GM06990 (cell line): ENCODE data around the gene SPECC1L.

ENCODE experiments used
- DNase-seq: peaks from one replicate; pipeline ENCODE4 v3.0.0-alpha.2; 2011; ENCODE audit not compliant: insufficient read length; ENCODE audit errors: extremely low read depth
- H3K27me3 ChIP-seq: replicated peaks from 2 replicates; pipeline ENCODE4 v1.6.0; 2011; ENCODE audit warnings: low read length; ENCODE audit not compliant: control insufficient read depth, insufficient read depth
- H3K36me3 ChIP-seq: 2 replicates; pipeline ENCODE4 v1.5.1; 2011; ENCODE audit warnings: low read length; ENCODE audit not compliant: control insufficient read depth, insufficient read depth
- H3K4me3 ChIP-seq: replicated peaks from 2 replicates; pipeline ENCODE4 v1.5.1; 2011; ENCODE audit warnings: low read depth, mild to moderate bottlenecking, control low read depth, low read length
- CTCF ChIP-seq: IDR thresholded peaks from 2 replicates; pipeline ENCODE4 v1.5.1; 2011; ENCODE audit warnings: low read length, control low read depth, mild to moderate bottlenecking, inconsistent platforms; ENCODE audit not compliant: insufficient read depth, poor library complexity, severe bottlenecking

SPECC1L gene

GRCh38 chr22:24230911-24231656 lies 39.5 kb upstream of the SPECC1L start:
- peak; percentile 64 for TF ChIP-seq CTCF
- Histone ChIP-seq H3K4me3 (no peak overlapping the region), H3K27me3 (no peaks in the 10 kb centered on the region), H3K36me3 (no peaks in the 10 kb centered on the region)
- DNase-seq: no peak

GRCh38 chr22:24231706-24232105 lies 38.9 kb upstream of the SPECC1L start:
- no peaks in the 10 kb centered on the region for H3K36me3 ChIP-seq
- no peak for TF ChIP-seq CTCF
- H3K4me3 ChIP-seq: no peak overlapping the region
- no peak for DNase-seq
- H3K27me3 ChIP-seq: no peaks in the 10 kb centered on the region

GRCh38 chr22:24232124-24232523 lies 38.5 kb upstream of the SPECC1L start:
- H3K36me3 ChIP-seq: no peaks in the 10 kb centered on the region
- no peaks in the 10 kb centered on the region for H3K27me3 ChIP-seq
- DNase-seq: no peak
- H3K4me3 ChIP-seq: no peak overlapping the region
- TF ChIP-seq CTCF: no peak

GRCh38 chr22:24232725-24233124 lies 37.9 kb upstream of the SPECC1L start:
- no peaks in the 10 kb centered on the region for H3K36me3 ChIP-seq
- no peaks in the 10 kb centered on the region for H3K27me3 ChIP-seq
- DNase-seq: no peak
- TF ChIP-seq CTCF: no peak
- no peak overlapping the region for H3K4me3 ChIP-seq

- no peak for DNase-seq
- H3K4me3 ChIP-seq: no peak overlapping the region
- no peaks in the 10 kb centered on the region for H3K36me3 ChIP-seq
- H3K27me3 ChIP-seq: no peaks in the 10 kb centered on the region
- TF ChIP-seq CTCF: no peak
These were observed 37.4 kb upstream of the SPECC1L start for GRCh38 chr22:24233235-24233634.

GRCh38 chr22:24233816-24234215 lies 36.8 kb upstream of the SPECC1L start:
- TF ChIP-seq CTCF: no peak
- H3K4me3 ChIP-seq: no peak overlapping the region

More at GRCh38 chr22:24233816-24234215, 36.8 kb upstream of the SPECC1L start:
- Histone ChIP-seq H3K27me3 (no peaks in the 10 kb centered on the region), H3K36me3 (no peaks in the 10 kb centered on the region)
- no peak for DNase-seq
